Activated T-helper 17 cell treated with anti-CD3 and anti-CD28 coated beads, Interleukin-2, amount 50 U/mL, for 72 hours (primary cell): ENCODE data around the gene ABCA8. TPM values are rescaled to one million over a fixed set of nuclear protein-coding genes. Genes with fewer than 3 reads are reported as not detected.

Source experiments
- ATAC-seq: fragments of 150-1000 bp; cut with Tn5 transposase; replicated peaks from 2 replicates; pipeline ENCODE4 v1.10.0; 2021; ENCODE audit warnings: mild to moderate bottlenecking, moderate library complexity
- H3K27ac Mint-ChIP-seq: one replicate; pipeline ENCODE4 v1.8.0; 2022; ENCODE audit warnings: mixed read lengths
- H3K27me3 Mint-ChIP-seq: one replicate; pipeline ENCODE4 v1.8.0; 2022; ENCODE audit warnings: mixed read lengths
- H3K36me3 Mint-ChIP-seq: one replicate; pipeline ENCODE4 v1.8.0; 2022; ENCODE audit warnings: low read depth, mild to moderate bottlenecking, mixed read lengths
- H3K4me1 Mint-ChIP-seq: one replicate; pipeline ENCODE4 v1.8.0; 2022; ENCODE audit warnings: mixed read lengths
- H3K4me3 Mint-ChIP-seq: one replicate; pipeline ENCODE4 v1.8.0; 2022; ENCODE audit warnings: mild to moderate bottlenecking, mixed read lengths
- H3K9me3 Mint-ChIP-seq: one replicate; pipeline ENCODE4 v1.8.0; 2022; ENCODE audit warnings: mixed read lengths
- total RNA-seq, 2 donors: library from RNA; stranded (reverse); gene quantifications; one replicate each; pipeline ENCODE4 v1.2.3, GENCODE V29; 2022

ABCA8 gene
- total RNA-seq, 2 donors from 2014 or later: not detected

DNA sequence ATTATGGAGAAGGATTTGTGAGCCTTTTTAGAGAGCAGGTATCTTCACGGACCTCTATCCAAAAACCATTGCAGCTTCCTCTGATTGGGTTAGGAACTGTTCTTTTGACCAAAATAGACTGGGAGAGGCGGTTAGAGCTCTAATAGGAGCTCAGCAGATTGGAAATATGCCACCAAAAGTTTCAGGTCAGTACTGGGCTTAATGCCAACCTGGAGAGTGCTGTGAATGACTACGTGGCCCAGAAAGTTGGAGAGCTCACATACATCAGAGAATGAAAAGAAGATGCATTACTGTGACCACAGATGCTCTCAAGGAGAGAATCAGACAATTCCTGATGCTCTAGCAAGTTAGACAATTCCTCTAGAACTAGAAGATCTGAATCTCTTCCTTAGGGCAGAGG is 86.5 kb downstream of the ABCA8 start:
- Mint-ChIP-seq H3K4me1 (no peaks in the 10 kb centered on the region), H3K4me3 (no peak overlapping the region), H3K36me3 (no peaks in the 10 kb centered on the region), H3K9me3 (no peaks in the 10 kb centered on the region), H3K27me3 (peaks cover 8% of the 10 kb centered on the region), H3K27ac (no peak overlapping the region)
- ATAC-seq: no peak

DNA sequence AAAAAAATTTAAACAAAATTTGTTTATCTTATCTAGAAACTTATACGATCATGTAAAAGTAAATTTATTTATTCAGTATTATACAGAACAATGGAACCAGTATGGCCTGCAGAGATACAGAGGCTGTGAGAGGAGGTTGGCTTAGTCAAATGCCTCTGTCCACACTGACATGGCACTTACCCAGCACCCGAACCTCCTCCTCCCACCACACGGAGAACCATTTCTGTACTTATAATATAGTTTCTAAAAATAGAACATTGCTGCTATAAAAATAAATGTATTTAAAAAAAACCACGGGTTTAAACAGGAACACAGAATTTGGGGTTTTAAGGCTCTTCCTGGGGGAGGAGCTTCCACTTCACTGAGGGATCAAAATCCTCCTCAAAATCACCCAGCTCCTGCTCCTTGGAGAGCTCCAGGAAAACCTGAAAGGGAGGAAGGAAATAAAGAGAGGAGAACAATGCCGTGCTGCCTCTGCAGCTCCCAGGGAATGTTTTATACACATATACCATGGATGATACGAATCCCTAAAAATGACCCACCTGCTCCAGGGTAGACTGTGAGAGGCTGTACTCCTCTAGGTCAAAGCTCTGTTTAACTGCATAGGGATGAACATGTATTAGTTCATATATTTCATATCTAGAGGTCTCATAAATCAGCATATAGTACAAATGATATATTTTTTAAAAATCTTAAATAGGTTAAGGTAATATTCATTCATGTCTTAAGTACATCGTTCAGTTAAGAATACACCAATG is 87.3 kb downstream of the ABCA8 start:
- no peak for ATAC-seq
- Mint-ChIP-seq H3K9me3 (peaks cover 4% of the 10 kb centered on the region), H3K27ac (no peak overlapping the region), H3K4me1 (no peaks in the 10 kb centered on the region), H3K36me3 (no peaks in the 10 kb centered on the region), H3K27me3 (peaks cover 14% of the 10 kb centered on the region), H3K4me3 (no peak overlapping the region)

DNA sequence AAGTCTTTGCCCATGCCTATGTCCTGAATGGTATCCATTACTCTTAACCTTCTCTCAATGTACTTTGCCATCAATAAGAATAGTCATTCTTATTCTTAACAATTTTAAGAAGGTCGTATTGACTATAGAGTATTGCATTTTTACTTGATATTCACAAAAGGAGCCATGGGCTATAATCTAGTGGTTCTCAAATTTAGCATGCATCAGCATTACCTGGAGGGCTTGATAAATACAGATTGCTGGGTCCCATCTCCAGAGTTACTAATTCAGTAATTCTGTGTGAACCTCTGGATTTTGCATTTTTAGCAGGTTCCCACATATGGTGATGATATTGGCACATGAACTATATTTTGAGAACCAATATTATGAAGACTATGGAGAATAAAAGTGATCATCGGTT is 89.6 kb downstream of the ABCA8 start:
- Mint-ChIP-seq H3K9me3 (peaks cover 4% of the 10 kb centered on the region), H3K4me3 (no peak overlapping the region), H3K27ac (no peak overlapping the region), H3K36me3 (no peaks in the 10 kb centered on the region), H3K27me3 (peaks cover 20% of the 10 kb centered on the region), H3K4me1 (no peaks in the 10 kb centered on the region)
- no peak for ATAC-seq

DNA sequence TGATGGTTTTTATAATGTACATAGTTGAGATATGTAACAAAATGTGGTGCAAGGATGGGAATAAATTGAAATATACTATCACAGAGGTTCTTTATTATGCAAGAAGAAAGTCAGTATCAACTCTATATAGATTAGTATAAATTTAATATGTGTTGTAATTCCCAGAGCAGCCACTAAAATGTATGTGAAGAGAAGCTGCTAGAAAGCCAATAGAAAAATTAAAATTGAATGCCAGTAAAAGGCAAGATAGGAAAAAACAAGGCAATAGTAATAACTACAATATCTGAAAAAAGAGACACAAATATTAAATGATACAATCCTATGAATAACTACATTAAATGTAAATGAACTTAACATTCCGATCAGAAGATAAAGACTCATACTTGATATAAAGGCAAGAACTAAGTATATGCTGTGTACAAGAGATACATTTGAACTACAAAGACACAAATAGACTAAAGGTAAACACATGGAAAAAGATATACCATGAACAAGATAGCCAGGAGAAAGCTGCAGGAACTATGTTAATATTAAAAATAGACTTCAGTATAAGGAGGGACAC is 92.0 kb downstream of the ABCA8 start:
- Mint-ChIP-seq H3K27me3 (peaks cover 28% of the 10 kb centered on the region), H3K4me1 (no peaks in the 10 kb centered on the region), H3K4me3 (no peak overlapping the region), H3K36me3 (no peaks in the 10 kb centered on the region), H3K9me3 (peaks cover 4% of the 10 kb centered on the region), H3K27ac (no peak overlapping the region)
- ATAC-seq: no peak

DNA sequence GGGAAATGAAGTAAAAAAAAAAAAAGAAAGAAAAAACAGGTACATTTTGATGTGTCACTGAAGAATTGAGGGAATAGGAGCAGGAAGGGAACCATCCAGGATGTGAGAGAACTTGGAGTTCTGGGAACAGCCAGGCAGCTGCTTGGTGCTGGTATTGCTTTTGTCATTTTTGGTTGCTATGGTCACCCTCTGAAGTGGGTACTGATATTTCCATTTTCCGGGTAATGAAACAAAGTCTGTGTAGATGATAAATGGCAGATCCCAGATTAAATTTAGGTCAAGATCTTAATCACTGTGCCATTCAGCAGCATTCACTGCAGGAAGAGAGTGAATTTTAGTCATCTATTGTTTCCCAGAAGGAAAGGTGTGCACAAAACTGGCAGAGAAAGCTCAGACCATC is 93.6 kb downstream of the ABCA8 start:
- no peak overlapping the region for H3K27ac Mint-ChIP-seq
- H3K27me3 Mint-ChIP-seq: peaks cover 31% of the 10 kb centered on the region
- H3K4me1 Mint-ChIP-seq: no peaks in the 10 kb centered on the region
- no peak overlapping the region for H3K4me3 Mint-ChIP-seq
- peaks cover 4% of the 10 kb centered on the region for H3K9me3 Mint-ChIP-seq
- ATAC-seq: no peak
- no peaks in the 10 kb centered on the region for H3K36me3 Mint-ChIP-seq

DNA sequence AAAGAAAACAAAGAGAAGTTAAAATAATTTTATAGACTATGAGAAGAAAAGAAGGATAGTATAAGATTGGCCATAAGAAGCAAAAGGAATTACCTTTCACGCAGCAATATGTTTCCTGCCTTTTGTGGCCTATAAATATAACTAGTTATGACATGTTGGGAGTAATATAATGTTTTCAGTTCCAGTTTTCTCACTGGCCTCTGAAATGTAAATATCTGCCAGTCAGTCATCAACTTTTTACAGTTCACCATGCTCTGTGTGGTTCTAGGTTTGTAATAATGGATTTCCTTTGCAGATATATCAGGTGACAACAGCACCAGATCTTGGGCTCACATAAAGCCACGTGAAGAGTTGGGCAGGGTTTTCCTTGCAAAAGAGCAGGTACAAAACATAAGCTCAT is 94.3 kb downstream of the ABCA8 start:
- Mint-ChIP-seq H3K27ac (no peak overlapping the region), H3K9me3 (peaks cover 4% of the 10 kb centered on the region), H3K4me1 (no peaks in the 10 kb centered on the region), H3K27me3 (peaks cover 29% of the 10 kb centered on the region), H3K36me3 (no peaks in the 10 kb centered on the region), H3K4me3 (no peak overlapping the region)
- no peak for ATAC-seq

DNA sequence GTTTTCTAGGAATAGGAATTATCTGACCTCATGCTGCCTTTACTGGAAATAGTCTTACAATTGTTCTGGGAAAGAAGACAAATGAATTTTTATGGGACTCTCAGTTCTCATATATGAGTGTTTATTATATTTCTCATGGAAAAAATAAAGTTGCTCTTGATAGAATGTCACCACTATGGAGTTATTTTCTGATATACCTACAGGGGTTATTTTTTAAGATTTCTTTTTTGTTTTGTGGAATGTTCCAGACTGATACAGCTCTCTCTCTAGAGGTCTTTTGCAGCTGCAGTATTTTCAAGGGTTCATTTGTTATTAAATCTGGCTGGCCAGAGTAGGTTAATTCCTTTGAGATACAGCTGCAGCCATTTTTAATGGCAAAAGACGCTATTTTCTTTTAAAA is 100.7 kb downstream of the ABCA8 start:
- no peak overlapping the region for H3K4me3 Mint-ChIP-seq
- H3K36me3 Mint-ChIP-seq: no peaks in the 10 kb centered on the region
- H3K27me3 Mint-ChIP-seq: peaks cover 23% of the 10 kb centered on the region
- H3K27ac Mint-ChIP-seq: no peak overlapping the region
- H3K4me1 Mint-ChIP-seq: no peaks in the 10 kb centered on the region
- ATAC-seq: no peak
- H3K9me3 Mint-ChIP-seq: no peaks in the 10 kb centered on the region

DNA sequence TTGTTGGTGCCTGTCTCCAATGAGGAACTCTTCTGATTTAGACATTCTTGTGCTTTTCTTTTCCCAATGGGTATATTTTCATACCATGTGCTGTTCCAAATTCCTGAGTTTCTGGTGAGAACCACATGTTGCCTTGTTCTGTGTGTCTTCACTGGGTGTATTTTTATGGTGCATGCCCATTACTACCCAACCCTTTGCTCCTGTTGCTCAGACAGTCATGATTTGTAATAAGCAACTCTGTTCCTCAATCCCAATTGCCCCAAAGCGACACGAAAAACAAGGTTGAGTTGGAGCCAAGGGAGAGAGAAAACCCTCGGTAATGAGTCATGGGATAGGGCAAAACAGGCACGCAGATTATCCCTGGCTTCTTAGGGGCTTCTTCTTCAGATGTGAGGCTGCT is 101.8 kb downstream of the ABCA8 start:
- H3K36me3 Mint-ChIP-seq: no peaks in the 10 kb centered on the region
- H3K4me1 Mint-ChIP-seq: no peaks in the 10 kb centered on the region
- no peaks in the 10 kb centered on the region for H3K9me3 Mint-ChIP-seq
- H3K27me3 Mint-ChIP-seq: peaks cover 17% of the 10 kb centered on the region
- ATAC-seq: no peak
- H3K4me3 Mint-ChIP-seq: no peak overlapping the region
- no peak overlapping the region for H3K27ac Mint-ChIP-seq

DNA sequence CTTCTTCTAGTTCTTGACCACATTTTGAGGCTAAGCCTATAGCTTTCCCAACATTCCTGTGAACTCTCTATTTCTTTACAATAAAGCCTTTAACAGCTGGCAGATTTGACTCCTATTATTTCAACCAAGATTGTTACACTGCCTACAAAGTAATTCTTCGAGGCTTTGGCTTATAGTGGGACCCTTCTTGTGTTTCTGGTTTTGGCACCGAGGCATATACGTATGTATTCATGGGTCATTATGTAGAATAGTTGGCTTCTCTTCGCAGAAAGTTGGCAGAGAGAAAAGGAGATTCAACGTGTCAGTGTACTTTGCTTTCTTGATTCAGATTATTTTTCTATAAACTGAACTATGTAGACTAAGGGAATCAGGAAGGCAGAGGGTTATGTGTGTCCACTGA is 102.2 kb downstream of the ABCA8 start:
- peaks cover 17% of the 10 kb centered on the region for H3K27me3 Mint-ChIP-seq
- ATAC-seq: no peak
- H3K9me3 Mint-ChIP-seq: no peaks in the 10 kb centered on the region
- no peaks in the 10 kb centered on the region for H3K36me3 Mint-ChIP-seq
- no peak overlapping the region for H3K4me3 Mint-ChIP-seq
- no peaks in the 10 kb centered on the region for H3K4me1 Mint-ChIP-seq
- H3K27ac Mint-ChIP-seq: no peak overlapping the region

DNA sequence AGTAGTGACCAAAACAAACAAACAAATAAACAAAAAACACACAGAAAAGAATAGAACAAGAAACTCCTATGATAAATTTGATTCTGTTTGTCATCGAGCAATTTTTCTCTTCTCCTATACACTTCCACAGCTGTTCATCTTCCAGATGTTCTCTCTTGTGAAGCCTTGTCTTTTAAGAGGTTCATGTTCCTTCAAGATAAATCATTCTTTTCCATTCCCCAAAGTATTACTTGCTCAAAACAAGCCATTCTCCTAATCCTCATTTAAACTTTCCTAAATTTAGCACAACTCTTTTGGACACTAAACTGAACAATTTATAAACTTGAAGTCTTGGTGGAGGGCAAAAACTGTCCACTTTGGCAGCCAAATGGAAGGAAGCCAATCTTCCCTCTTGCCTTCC is 103.3 kb downstream of the ABCA8 start:
- Mint-ChIP-seq H3K36me3 (no peaks in the 10 kb centered on the region), H3K4me3 (no peak overlapping the region), H3K27ac (no peak overlapping the region), H3K9me3 (no peaks in the 10 kb centered on the region), H3K4me1 (no peaks in the 10 kb centered on the region), H3K27me3 (peaks cover 16% of the 10 kb centered on the region)
- ATAC-seq: no peak

DNA sequence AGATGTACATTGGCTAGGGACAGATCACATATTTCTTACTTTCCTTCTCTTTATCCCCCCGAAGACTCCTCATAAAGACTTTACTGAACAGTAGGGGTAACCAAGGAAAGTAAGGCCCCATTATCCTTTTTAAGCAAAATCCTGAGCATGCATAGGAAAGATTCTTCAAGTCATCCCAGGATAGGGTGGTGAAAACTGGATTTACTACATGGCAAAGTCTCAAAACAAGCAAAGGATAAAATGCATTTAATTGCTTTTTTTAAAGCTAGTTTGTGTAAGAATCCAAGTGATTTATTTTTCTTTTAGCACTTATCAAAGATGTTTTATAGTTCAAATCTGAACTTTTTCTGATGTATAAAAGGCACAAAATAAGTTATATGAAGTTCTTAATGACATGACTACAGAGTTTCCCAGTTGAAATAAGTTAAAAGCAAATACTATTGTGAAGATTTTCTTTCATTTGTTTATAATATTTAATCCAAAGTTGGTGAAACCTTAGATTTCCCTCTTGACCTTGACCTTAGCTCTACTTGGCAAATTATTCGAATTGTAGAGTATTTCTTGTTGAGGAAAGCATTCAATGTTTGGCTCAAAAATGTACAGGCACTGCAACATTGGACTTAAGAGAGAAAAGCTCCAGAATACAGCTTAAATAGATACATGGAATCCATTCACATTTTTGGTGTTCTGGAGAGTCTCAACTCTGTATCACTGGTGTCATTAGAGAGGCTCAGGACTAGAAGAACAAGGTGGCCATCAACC is 104.3 kb downstream of the ABCA8 start:
- H3K9me3 Mint-ChIP-seq: no peaks in the 10 kb centered on the region
- no peaks in the 10 kb centered on the region for H3K36me3 Mint-ChIP-seq

DNA sequence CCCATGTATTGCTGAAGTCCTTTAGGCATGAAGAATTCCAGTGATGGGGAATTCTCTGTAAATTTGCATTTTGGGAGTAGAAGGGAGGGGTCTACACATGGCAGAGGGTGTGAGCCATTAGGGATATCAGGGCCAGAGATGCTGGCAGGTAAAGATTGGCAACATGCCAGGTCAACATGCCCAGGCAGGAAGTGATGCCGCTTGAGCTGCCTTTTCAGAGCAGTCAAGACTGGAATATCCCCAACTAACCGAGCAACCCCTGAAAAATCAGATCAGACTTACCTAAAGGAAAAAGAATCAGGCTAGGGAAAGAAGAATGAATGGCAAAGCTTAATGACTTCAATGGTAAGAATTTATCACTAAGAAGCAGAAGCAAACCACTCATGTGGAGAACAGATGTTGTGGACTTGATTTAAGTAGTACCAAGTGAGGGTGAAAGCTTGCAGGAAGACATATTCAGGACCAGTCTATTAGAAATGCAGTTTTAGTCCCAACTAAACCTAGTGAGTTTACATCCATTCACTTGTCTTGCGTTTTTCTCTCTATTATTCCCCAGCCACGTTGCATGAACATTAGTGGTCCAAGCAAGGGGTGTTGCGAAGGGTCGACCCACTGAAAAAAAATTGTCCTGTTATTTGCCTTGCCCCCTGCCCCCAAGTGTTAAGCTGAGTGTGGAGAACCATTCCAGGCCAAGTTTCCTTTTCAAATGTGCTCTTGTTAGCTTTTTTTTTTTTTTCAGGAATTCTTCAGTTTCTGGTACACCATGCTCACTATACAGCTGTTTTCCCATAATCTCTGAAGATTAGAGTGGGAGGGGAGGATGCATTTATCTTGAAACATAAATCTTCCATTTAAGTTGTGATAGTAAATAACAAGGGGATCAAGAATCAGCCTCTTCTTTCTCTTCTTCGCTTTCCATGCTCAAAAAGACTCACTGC is 105.2 kb downstream of the ABCA8 start:
- H3K36me3 Mint-ChIP-seq: no peaks in the 10 kb centered on the region
- no peaks in the 10 kb centered on the region for H3K4me1 Mint-ChIP-seq
- ATAC-seq: no peak
- H3K4me3 Mint-ChIP-seq: no peak overlapping the region
- peaks cover 20% of the 10 kb centered on the region for H3K27me3 Mint-ChIP-seq
- H3K27ac Mint-ChIP-seq: no peak overlapping the region
- H3K9me3 Mint-ChIP-seq: no peaks in the 10 kb centered on the region

More for the DNA sequence above, 104.3 kb downstream of the ABCA8 start:
- Mint-ChIP-seq H3K27ac (no peak overlapping the region), H3K27me3 (peaks cover 12% of the 10 kb centered on the region), H3K4me1 (no peaks in the 10 kb centered on the region), H3K4me3 (no peak overlapping the region)
- ATAC-seq: no peak

DNA sequence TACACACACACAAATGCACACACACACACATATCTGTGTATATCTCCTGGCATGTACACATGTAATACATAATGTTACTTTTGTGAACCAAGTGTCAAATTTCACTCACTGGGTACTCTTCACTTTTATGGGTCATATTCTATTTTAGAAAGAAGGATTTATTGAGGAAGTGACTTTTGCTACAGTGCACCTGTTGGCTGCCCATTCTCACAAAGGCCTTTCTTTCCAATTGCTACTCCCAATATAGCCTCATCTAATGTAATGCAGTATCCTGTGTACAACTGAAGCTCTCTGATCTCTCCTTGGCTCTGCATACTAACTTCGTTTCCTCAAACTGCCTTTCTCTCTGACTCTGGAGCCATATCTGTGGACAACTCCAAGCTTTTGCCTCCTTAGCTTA is 107.5 kb downstream of the ABCA8 start:
- no peak overlapping the region for H3K27ac Mint-ChIP-seq
- H3K4me1 Mint-ChIP-seq: no peaks in the 10 kb centered on the region
- ATAC-seq: no peak
- no peaks in the 10 kb centered on the region for H3K36me3 Mint-ChIP-seq
- no peaks in the 10 kb centered on the region for H3K9me3 Mint-ChIP-seq
- H3K4me3 Mint-ChIP-seq: no peak overlapping the region
- peaks cover 18% of the 10 kb centered on the region for H3K27me3 Mint-ChIP-seq

DNA sequence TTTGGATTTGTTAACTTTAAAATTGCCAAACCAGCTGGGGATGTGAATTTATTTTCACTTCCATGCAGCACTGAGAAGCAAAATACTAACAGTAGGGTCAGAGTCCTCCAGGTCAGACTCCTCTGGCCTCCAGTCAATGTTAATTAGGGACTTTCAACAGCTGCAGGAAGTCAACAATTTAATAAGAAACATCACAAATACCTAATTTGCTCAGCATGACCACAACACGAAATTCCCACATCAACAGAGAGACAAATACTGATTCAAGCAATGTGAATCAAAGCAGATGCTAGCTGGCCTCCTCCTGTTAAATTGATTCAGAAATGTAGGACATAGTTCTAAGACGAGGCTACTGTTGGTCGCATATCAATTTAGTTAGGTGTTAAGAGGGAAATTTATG is 111.7 kb downstream of the ABCA8 start:
- Mint-ChIP-seq H3K9me3 (no peaks in the 10 kb centered on the region), H3K36me3 (no peaks in the 10 kb centered on the region), H3K4me1 (no peaks in the 10 kb centered on the region), H3K27me3 (peaks cover 23% of the 10 kb centered on the region), H3K27ac (no peak overlapping the region), H3K4me3 (no peak overlapping the region)
- no peak for ATAC-seq
